SU-DHL-6 (cell line): ENCODE results near the gene WDR36.

Experiments used
- EZH2phosphoT487 ChIP-seq: fragments of 200-600 bp; sonication (generic), shearing (Covaris generic); conservative IDR thresholded peaks from 2 replicates; pipeline ENCODE4 v1.6.1; 2018; ENCODE audit warnings: mild to moderate bottlenecking, antibody characterized with exemption, low read length, moderate library complexity, mixed read lengths
- TF ChIP-seq, protein P1 (sequence below): fragments of 200-600 bp; sonication (generic); IDR thresholded peaks from one replicate; pipeline ENCODE4 v1.5.1; 2017; ENCODE audit warnings: antibody characterized with exemption, mild to moderate bottlenecking, low read length, moderate library complexity; ENCODE audit not compliant: insufficient read depth, poor library complexity, severe bottlenecking

GRCh38 chr5:111127453-111128195, 35.5 kb downstream of the WDR36 start:
- TF ChIP-seq, protein P1, sequence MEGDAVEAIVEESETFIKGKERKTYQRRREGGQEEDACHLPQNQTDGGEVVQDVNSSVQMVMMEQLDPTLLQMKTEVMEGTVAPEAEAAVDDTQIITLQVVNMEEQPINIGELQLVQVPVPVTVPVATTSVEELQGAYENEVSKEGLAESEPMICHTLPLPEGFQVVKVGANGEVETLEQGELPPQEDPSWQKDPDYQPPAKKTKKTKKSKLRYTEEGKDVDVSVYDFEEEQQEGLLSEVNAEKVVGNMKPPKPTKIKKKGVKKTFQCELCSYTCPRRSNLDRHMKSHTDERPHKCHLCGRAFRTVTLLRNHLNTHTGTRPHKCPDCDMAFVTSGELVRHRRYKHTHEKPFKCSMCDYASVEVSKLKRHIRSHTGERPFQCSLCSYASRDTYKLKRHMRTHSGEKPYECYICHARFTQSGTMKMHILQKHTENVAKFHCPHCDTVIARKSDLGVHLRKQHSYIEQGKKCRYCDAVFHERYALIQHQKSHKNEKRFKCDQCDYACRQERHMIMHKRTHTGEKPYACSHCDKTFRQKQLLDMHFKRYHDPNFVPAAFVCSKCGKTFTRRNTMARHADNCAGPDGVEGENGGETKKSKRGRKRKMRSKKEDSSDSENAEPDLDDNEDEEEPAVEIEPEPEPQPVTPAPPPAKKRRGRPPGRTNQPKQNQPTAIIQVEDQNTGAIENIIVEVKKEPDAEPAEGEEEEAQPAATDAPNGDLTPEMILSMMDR, result no peak
- no peak for TF ChIP-seq EZH2phosphoT487
